NB4 (cell line): ENCODE data around the gene ANKRD12.

ENCODE experiments used
- DNase-seq: peaks from one replicate; pipeline ENCODE4 v3.0.0; 2010; ENCODE audit warnings: low read depth
- H3K4me3 ChIP-seq: one replicate; pipeline ENCODE4 v1.5.1; 2011; ENCODE audit warnings: mild to moderate bottlenecking, low read depth, low read length, moderate library complexity
- MYC ChIP-seq: IDR thresholded peaks from 2 replicates; pipeline ENCODE4 v1.6.1; 2011; ENCODE audit warnings: low read depth, low read length
- POLR2A ChIP-seq: IDR thresholded peaks from 2 replicates; pipeline ENCODE4 v1.6.1; 2011; ENCODE audit warnings: mild to moderate bottlenecking; ENCODE audit not compliant: insufficient read length; ENCODE audit errors: extremely low read depth
- TF ChIP-seq, protein P1 (sequence below): IDR thresholded peaks from one replicate; pipeline ENCODE4 v1.5.1; 2012; ENCODE audit warnings: low read depth, low read length
- TF ChIP-seq, protein P2 (sequence below): IDR thresholded peaks from 2 replicates; pipeline ENCODE4 v1.6.1; 2011; ENCODE audit warnings: low read depth, low read length

Gene ANKRD12

DNA sequence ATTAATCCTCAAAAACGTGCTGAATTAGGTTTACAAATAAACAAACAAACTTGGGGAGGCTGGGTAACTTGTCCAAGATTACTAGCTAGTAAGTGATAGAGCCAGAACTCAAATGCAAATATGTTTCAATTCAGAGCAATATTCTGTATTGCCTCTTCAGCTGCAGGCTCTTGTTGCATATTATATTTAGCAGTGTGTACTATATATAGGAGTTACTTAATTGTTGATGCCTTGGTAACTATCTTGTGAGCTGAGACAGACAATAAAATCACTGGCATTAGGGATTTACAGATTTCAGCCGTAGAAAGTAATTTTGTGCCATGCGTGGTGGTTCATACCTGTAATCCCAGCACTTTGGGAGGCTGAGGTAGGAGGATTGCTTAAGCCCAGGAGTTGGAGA, 10.2 kb upstream of the ANKRD12 start:
- TF ChIP-seq, protein P1, sequence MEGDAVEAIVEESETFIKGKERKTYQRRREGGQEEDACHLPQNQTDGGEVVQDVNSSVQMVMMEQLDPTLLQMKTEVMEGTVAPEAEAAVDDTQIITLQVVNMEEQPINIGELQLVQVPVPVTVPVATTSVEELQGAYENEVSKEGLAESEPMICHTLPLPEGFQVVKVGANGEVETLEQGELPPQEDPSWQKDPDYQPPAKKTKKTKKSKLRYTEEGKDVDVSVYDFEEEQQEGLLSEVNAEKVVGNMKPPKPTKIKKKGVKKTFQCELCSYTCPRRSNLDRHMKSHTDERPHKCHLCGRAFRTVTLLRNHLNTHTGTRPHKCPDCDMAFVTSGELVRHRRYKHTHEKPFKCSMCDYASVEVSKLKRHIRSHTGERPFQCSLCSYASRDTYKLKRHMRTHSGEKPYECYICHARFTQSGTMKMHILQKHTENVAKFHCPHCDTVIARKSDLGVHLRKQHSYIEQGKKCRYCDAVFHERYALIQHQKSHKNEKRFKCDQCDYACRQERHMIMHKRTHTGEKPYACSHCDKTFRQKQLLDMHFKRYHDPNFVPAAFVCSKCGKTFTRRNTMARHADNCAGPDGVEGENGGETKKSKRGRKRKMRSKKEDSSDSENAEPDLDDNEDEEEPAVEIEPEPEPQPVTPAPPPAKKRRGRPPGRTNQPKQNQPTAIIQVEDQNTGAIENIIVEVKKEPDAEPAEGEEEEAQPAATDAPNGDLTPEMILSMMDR: no peak
- TF ChIP-seq MYC (no peak), POLR2A (no peak)
- TF ChIP-seq, protein P2, sequence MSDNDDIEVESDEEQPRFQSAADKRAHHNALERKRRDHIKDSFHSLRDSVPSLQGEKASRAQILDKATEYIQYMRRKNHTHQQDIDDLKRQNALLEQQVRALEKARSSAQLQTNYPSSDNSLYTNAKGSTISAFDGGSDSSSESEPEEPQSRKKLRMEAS: no peak
- DNase-seq: no peak
- H3K4me3 ChIP-seq: no peak overlapping the region

GRCh38 chr18:9130195-9130594, 6.4 kb upstream of the ANKRD12 start:
- TF ChIP-seq POLR2A: no peak
- TF ChIP-seq, protein P2: no peak
- no peak for TF ChIP-seq MYC
- TF ChIP-seq, protein P1: no peak
- no peak for DNase-seq
- no peak overlapping the region for H3K4me3 ChIP-seq

GRCh38 chr18:9130806-9131205, 5.8 kb upstream of the ANKRD12 start:
- no peak overlapping the region for H3K4me3 ChIP-seq
- TF ChIP-seq, protein P1: no peak
- no peak for TF ChIP-seq POLR2A
- no peak for TF ChIP-seq MYC
- TF ChIP-seq, protein P2: no peak
- no peak for DNase-seq

- no peak overlapping the region for H3K4me3 ChIP-seq
- DNase-seq: no peak
- TF ChIP-seq MYC: no peak
- TF ChIP-seq POLR2A: no peak
- TF ChIP-seq, protein P1: no peak
- TF ChIP-seq, protein P2: no peak
Measured at GRCh38 chr18:9132628-9133027, 4.0 kb upstream of the ANKRD12 start.

- DNase-seq: no peak
- H3K4me3 ChIP-seq: no peak overlapping the region
- TF ChIP-seq MYC (no peak), POLR2A (no peak)
Measured at GRCh38 chr18:9133225-9133624, 3.4 kb upstream of the ANKRD12 start.

- H3K4me3 ChIP-seq: peak overlapping the region; percentile 65
- DNase-seq: no peak
- TF ChIP-seq MYC: no peak
- no peak for TF ChIP-seq POLR2A
- TF ChIP-seq, protein P2: no peak
- TF ChIP-seq, protein P1: no peak
Measured at GRCh38 chr18:9135081-9135911, 1.3 kb upstream of the ANKRD12 start.
